Muscle of leg (tissue), 11 donors: ENCODE measurements around the gene NPAS2. TPM values are rescaled to one million over a fixed set of nuclear protein-coding genes. Genes with fewer than 3 reads are reported as not detected.

Experiments
- DNase-seq: peaks from one replicate; pipeline ENCODE4 v3.0.0; 2013
- H3K27ac ChIP-seq: one replicate; pipeline ENCODE4 v1.5.1; 2013; ENCODE audit warnings: mild to moderate bottlenecking, low read length, control low read depth
- H3K27me3 ChIP-seq: one replicate; pipeline ENCODE4 v1.6.1; 2013; ENCODE audit warnings: low read length; ENCODE audit not compliant: control insufficient read depth, insufficient read depth
- H3K36me3 ChIP-seq: one replicate; pipeline ENCODE4 v1.6.1; 2013; ENCODE audit warnings: low read length; ENCODE audit not compliant: control insufficient read depth, insufficient read depth
- H3K4me1 ChIP-seq: one replicate; pipeline ENCODE4 v1.6.1; 2013; ENCODE audit warnings: low read length; ENCODE audit not compliant: control insufficient read depth, insufficient read depth
- H3K4me3 ChIP-seq: one replicate; pipeline ENCODE4 v1.5.1; 2013; ENCODE audit warnings: low read length, control low read depth
- H3K9me3 ChIP-seq: replicated peaks from 2 replicates; pipeline ENCODE4 v1.6.1; 2013; ENCODE audit warnings: low read depth, low read length; ENCODE audit not compliant: control insufficient read depth
- WGBS: methylation state at CpG from one replicate; pipeline ENCODE4 v1.1.5; 2013; ENCODE audit warnings: missing lambda C conversion rate; ENCODE audit not compliant: insufficient coverage; 5-methylcytosine and 5-hydroxymethylcytosine counted together
- polyA plus RNA-seq, 8 donors: library from polyadenylated mRNA; unstranded; fragments of 120-200 nt; gene quantifications; one replicate each; pipeline versions ENCODE4 v1.2.1 to v1.2.3, GENCODE V29; 2013; ENCODE audit warnings: inconsistent platforms in 1 of 8, low replicate concordance in 1 of 8; ENCODE audit not compliant: insufficient read length in 8 of 8, insufficient read depth in 1 of 8
- total RNA-seq: library from RNA; stranded (reverse); fragments of 120-200 nt; gene quantifications from one replicate; pipeline ENCODE4 v1.2.4, GENCODE V29; 2013

Gene NPAS2
- total and polyA plus RNA-seq, 9 donors = 2.9 to 18.5 (median 8.9) TPM

DNA sequence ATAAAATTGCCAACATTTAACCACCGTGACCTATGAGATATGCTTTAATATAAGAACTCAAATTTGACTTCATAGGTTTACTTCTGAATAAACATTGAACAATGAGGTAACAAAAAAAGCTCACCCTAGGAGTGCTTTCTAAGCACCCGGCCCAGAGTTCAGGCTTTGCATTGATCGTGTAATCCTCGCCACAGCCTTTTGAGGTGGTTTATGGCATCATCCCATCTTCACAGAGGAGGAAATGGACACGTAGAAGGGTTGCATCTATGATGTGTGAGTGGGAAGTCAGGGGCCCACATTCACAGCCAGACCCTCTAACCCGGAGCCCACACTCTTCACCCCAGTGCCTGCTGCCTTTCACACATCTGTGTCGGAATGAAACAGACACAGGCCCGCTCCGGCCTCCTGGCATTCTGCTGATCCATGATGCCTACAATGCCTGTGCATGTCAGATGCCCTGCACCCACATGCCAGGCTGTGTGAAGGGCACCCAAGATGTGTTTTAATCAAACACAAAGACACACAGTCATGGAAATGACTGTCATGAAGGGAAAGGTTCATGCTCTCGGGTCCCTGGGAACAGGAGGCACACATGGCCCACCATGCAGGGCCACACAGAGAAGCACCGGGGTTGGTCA is 133.6 kb downstream of the NPAS2 start:
- H3K27ac ChIP-seq = no peak overlapping the region
- H3K9me3 ChIP-seq = no peaks in the 10 kb centered on the region
- H3K4me3 ChIP-seq = no peak overlapping the region
- H3K27me3 ChIP-seq = no peaks in the 10 kb centered on the region
- no peaks in the 10 kb centered on the region for H3K36me3 ChIP-seq
- 93% methylated on average over 2 of the region's 11 CpGs for WGBS
- no peak for DNase-seq
- peaks cover 13% of the 10 kb centered on the region for H3K4me1 ChIP-seq

DNA sequence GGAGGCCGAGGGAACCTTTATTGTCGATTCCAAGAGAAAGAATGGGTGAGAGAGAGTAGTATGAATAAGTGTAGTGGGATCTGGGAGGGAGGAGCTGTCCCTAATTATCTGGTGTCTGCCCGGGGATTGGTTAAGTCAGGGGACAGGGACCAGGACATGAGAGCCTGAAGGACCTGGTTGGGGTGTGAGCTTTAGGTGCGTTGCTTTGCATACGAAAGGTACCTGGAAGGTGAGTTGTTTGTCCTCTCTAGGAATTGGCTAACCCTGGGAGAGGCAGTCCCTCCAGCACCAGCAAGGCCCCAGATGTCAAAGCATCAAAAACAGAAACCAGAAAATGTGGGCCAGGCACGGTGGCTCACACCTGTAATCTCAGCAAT is 134.1 kb downstream of the NPAS2 start:
- Histone ChIP-seq H3K36me3 (no peaks in the 10 kb centered on the region), H3K27ac (no peak overlapping the region), H3K4me1 (peaks cover 13% of the 10 kb centered on the region), H3K4me3 (no peak overlapping the region), H3K27me3 (no peaks in the 10 kb centered on the region), H3K9me3 (no peaks in the 10 kb centered on the region)
- 74% methylated on average over 5 of the region's 6 CpGs for WGBS
- no peak for DNase-seq

DNA sequence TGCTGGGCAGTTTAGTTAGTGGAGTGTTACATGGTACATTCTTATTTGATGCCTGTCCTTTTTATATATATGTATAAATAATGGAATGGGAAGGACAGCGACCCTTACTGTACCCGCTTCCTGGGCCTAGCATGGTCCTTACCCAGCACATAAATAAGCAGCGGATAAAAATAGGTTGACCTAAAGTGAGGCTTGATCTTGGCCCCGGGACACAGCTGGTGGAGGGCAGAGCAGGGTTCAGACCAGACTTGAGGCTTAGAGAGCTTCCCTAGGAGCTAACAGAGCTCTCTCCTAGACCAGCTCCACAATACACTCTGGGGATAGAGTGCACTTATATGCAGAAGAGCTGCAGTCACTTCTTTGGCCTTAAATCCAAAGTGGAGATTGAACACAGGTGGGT is 135.3 kb downstream of the NPAS2 start:
- no peak for DNase-seq
- Histone ChIP-seq H3K36me3 (no peaks in the 10 kb centered on the region), H3K27ac (no peak overlapping the region), H3K4me1 (peaks cover 5% of the 10 kb centered on the region), H3K9me3 (no peaks in the 10 kb centered on the region), H3K27me3 (no peaks in the 10 kb centered on the region), H3K4me3 (no peak overlapping the region)
- WGBS = no CpG with 5 or more reads among the region's 4 CpGs

DNA sequence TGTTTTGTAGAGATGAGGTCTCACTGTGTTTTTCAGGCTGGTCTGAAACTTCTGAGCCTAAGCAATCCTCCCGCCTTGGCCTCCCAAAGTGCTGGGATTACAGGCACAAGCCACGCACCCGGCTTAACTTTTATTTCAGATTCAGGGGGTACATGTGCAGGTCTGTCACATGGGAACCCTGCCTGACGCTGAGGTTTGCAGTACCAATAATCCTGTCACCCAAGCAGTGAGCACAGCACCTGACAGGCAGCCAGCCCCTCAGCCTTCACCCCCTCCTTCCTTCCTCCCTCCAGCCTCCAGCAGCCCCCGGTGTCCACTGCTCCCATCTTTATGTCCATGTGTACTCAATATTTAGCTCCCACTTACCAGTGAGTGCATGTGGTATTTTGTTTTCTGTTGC is 136.1 kb downstream of the NPAS2 start:
- Histone ChIP-seq H3K27me3 (no peaks in the 10 kb centered on the region), H3K4me3 (no peak overlapping the region), H3K9me3 (no peaks in the 10 kb centered on the region), H3K27ac (no peak overlapping the region), H3K4me1 (peaks cover 10% of the 10 kb centered on the region), H3K36me3 (no peaks in the 10 kb centered on the region)
- WGBS = 95% methylated on average over 4 of the region's 5 CpGs
- DNase-seq = no peak

DNA sequence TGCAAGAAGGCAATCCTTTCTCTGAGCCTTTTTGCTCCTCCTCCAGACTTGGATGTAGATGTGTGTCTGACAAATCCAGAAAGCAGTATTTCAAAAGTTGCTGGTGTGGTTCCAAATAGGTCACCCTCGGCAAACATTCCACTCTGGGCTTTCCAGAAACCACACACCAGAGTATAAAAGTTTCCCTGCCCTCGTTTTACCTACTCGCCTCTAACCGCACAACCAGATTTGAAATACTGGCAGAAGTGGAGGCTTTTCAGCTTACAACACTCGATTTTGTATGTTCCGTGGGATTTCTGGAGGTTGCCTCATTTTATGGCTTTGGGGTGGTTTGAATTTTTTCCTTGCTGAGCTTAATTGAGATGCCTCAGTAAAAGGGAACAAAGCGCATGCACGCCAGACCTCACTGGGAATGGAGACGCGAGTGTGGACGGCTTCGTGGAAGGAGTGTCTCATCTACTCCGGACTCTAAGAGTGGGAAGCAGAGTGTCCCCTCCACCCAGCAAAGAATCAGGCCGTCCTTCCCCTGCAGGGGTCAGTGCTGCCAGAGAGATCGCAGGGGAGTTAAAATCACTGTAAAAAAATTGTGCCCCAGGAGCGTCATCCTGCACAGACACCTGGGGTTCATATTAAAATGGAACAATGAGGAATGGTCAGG is 138.2 kb downstream of the NPAS2 start:
- no peak overlapping the region for H3K27ac ChIP-seq
- 18% methylated on average over 10 of the region's 16 CpGs for WGBS
- H3K27me3 ChIP-seq = no peaks in the 10 kb centered on the region
- peaks cover 21% of the 10 kb centered on the region for H3K4me1 ChIP-seq
- H3K4me3 ChIP-seq = no peak overlapping the region
- DNase-seq = peak; percentile 85
- H3K9me3 ChIP-seq = no peaks in the 10 kb centered on the region
- no peaks in the 10 kb centered on the region for H3K36me3 ChIP-seq

DNA sequence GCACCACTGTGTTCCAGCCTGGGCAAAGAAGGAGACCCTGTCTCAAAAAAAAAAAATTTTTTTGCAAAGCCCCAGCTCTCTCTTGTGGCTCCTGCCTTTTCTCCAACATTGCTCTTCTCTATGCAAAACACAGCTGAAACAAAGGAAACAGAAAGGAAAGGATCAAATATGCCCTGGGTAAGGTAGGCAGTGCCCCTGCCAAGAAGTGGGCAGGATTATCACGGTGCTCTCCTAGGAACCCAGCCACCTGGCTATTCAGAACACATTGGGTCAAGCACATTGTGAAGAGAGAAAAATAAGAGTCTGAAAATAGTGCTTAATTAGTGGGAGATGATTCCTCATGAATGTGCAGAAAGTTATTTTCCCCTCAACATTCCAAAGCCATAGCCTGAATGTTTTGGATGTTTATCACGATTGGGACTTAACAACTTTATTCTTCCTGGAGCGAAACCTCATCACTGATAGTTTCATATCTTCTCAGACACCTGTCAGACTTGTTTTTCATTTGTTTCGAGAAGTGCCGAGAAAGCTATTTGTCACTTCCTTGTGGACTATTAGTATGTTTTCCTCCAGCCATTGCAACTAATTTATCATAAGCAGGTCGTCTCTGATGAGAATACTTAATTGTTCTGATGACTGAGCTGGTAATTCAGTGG is 139.4 kb downstream of the NPAS2 start:
- no peaks in the 10 kb centered on the region for H3K36me3 ChIP-seq
- peaks cover 25% of the 10 kb centered on the region for H3K4me1 ChIP-seq
- no peaks in the 10 kb centered on the region for H3K9me3 ChIP-seq
- H3K4me3 ChIP-seq = no peak overlapping the region
- H3K27me3 ChIP-seq = no peaks in the 10 kb centered on the region
- DNase-seq = no peak
- no peak overlapping the region for H3K27ac ChIP-seq
- WGBS = no CpG with 5 or more reads among the region's 6 CpGs

DNA sequence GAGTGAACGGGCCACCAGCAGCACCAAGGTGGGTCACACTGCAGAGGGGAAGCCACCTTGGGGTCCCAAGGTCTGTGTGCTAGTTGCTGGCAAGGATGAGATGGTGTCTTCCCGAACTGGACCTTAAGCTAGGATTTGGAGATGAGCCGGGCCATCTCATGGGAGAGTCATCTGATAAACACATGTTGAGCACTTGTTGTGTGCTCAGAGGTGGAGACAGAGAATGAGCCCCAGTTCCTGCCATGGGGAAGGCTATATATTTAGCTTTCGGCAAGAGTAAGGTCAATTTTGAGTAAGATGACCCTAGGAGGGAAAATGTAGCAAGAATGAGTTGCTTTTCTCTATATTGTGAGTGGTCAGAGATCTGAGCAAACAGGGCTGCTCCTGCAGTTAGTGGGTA is 140.7 kb downstream of the NPAS2 start:
- Histone ChIP-seq H3K36me3 (no peaks in the 10 kb centered on the region), H3K4me1 (peaks cover 27% of the 10 kb centered on the region), H3K4me3 (no peak overlapping the region), H3K9me3 (no peaks in the 10 kb centered on the region), H3K27me3 (no peaks in the 10 kb centered on the region), H3K27ac (no peak overlapping the region)
- DNase-seq = no peak
- 53% methylated on average over 4 of the region's 4 CpGs for WGBS

DNA sequence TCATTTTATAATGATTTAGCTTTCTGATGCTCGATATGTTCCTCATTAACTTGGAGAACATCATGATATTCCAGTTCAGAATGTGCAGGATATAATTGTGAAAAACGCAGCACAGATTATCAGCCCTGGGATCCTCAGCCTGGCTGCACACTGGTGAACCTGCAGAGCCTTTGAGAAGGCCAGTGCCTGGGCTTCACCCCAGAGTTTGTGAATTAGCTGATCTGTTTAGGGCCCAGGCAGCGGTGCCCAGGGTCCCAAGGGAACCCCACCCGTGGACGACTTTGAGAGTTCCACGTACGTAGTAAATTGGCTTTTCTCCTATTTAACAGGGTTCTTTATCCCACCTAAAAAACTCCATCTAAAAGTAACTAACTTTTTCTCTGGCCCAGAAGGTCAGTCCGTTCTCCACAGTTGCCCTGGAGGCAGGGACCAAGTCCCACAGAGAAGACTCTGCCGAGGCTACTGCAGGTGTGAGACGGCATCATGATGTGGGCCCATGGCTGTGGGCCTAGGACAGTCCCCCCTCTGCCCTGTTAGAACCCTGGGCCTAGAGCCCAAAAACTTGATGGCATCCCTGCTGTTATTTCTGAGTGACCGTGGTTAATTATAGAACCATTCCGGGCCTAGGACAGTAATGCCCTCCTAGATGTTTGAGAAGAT is 142.6 kb downstream of the NPAS2 start:
- Histone ChIP-seq H3K27me3 (no peaks in the 10 kb centered on the region), H3K27ac (peak overlapping the region; percentile 24), H3K9me3 (no peaks in the 10 kb centered on the region), H3K4me1 (peaks cover 27% of the 10 kb centered on the region), H3K4me3 (no peak overlapping the region), H3K36me3 (no peaks in the 10 kb centered on the region)
- WGBS = 73% methylated on average over 10 of the region's 12 CpGs
- no peak for DNase-seq

DNA sequence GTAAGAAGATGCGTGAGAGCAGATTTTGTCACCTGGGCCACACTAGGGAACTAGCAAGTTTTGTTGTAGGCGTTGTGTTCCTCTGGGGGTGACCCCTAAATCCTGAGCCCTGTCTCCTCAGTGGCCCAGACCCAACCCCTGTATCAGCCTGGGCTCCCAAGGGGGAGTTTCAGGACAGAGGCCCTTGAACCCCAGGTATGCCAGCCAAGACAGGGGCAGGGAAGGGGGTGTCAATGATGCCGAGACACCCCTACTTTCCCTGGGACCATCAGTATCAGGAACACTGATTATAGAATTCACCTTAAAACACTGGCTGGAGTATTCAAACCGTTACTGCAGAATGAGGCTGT is 143.1 kb downstream of the NPAS2 start:
- no peak for DNase-seq
- Histone ChIP-seq H3K36me3 (no peaks in the 10 kb centered on the region), H3K4me3 (no peak overlapping the region), H3K27ac (peak overlapping the region; percentile 24), H3K27me3 (no peaks in the 10 kb centered on the region), H3K9me3 (no peaks in the 10 kb centered on the region), H3K4me1 (peaks cover 25% of the 10 kb centered on the region)
- no CpG with 5 or more reads among the region's 4 CpGs for WGBS

DNA sequence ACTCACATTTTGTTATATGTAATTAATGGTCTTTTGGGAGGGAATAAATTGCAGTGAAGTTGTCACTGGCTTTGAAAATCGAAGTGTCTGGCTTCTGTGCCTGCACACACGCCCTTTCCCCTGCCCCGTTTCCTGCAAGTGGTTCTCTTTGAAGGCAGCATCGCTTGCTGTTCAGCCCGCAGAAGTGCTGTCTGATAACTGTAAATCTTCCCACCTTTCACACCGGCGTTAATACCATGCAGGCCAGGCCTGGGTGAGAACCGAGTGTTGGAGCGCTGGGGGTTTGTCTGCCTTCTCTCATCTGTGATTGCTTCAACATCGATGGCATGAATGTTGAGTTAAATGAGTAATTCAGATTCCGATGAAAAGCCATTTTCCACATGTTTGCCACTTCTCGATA is 144.3 kb downstream of the NPAS2 start:
- Histone ChIP-seq H3K27me3 (no peaks in the 10 kb centered on the region), H3K27ac (no peak overlapping the region), H3K9me3 (no peaks in the 10 kb centered on the region), H3K4me1 (peaks cover 25% of the 10 kb centered on the region), H3K36me3 (peaks cover 3% of the 10 kb centered on the region), H3K4me3 (no peak overlapping the region)
- 29% methylated on average over 3 of the region's 12 CpGs for WGBS
- DNase-seq = no peak
